ENCODE results near the gene CSTPP1. TPM values are rescaled to one million over a fixed set of nuclear protein-coding genes. Genes with fewer than 3 reads are reported as not detected.

The CSTPP1 gene
- total and polyA plus RNA-seq, 2 donors (not counting 1 experiment from before 2014, with no cell fraction given): 11.5 to 29.0 TPM

DNA sequence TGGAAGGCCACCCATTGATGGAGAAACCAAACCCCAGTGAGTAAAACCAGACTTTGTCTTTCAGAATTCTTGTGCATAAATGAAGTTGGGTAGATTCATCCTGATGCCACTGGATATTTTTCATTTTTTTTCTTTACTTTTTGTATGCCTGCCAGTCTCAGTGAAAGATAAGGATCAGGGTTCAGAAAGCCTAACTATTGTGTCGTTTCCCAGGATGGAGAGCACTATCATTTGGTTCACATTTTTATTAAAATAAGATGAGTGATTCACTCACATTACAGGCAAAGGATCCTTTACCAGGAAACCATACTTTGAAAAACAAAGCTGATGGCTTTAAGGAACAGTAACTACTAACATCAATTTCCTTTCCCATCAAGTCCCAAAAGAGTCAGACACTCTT, 188.1 kb downstream of the CSTPP1 start:
- WGBS (ENCODE audit: insufficient coverage): no CpG with 5 or more reads among the region's 1 CpG
- ChIA-PET CTCF (interaction anchor here (0.6 kb wide), 1 partner anchor 91 kb away, joined by 3 read pairs; no protein-coding TSS in a partner anchor), POLR2A (no interaction called here)

DNA sequence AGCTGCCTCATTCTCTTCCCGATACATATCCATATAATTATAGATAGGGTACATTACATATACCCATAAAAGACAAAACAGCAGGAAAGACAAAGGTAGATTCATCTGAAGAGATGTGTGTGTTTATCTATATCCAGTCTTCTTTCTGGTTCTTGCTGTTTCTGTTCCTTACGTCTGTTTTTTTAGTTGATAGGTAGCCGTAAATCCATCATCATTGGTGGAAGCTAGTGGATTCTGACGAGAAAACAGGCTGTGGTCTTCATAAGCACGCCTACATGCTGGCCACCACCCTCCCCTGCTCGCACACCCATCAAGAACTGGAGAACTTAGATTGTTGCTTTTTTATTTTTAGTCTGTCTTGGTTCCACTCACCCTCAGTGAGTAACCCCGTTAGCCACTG, 188.5 kb downstream of the CSTPP1 start:
- POLR2A ChIA-PET: no interaction called here
- CTCF ChIA-PET: interaction anchor here (0.6 kb wide), 1 partner anchor 91 kb away, joined by 3 read pairs; no protein-coding TSS in a partner anchor
- Mint-ChIP-seq H3K27me3 (no peaks in the 10 kb centered on the region), H3K4me3 (no peak overlapping the region), H3K4me1 (no peaks in the 10 kb centered on the region), H3K9me3 (ENCODE audit: insufficient read depth) (no peaks in the 10 kb centered on the region), H3K27ac (no peak overlapping the region)
- Histone ChIP-seq H3K4me1 (ENCODE audit: control insufficient read depth in 2 of 2, insufficient read depth in 2 of 2, low read length in 2 of 2) (no peaks in the 10 kb centered on the region), H3K9me3 (ENCODE audit: control extremely low read depth in 1 of 3, control insufficient read depth in 2 of 3, insufficient read depth in 1 of 3, low read length in 2 of 3) (no peaks in the 10 kb centered on the region), H3K4me2 (replicated peaks; ENCODE audit: low read depth, low read length, poor library complexity, severe bottlenecking) (no peak overlapping the region), H3K9ac (ENCODE audit: low read length) (no peak overlapping the region), H4K20me1 (ENCODE audit: control insufficient read depth, insufficient read depth, low read length, poor library complexity, severe bottlenecking) (no peaks in the 10 kb centered on the region), H3K36me3 (replicated peaks in 1 of 2; ENCODE audit: control extremely low read depth in 1 of 2, control insufficient read depth in 1 of 2, extremely low read depth in 1 of 2, insufficient read depth in 2 of 2, low read length in 1 of 2) (no peaks in the 10 kb centered on the region), H3K79me2 (ENCODE audit: control insufficient read depth, insufficient read depth, low read length) (no peaks in the 10 kb centered on the region), H3K4me3 (ENCODE audit: control extremely low read depth in 1 of 5, extremely low read depth in 1 of 5, insufficient read depth in 1 of 5, low read depth in 2 of 5, low read length in 4 of 5) (no peak overlapping the region), H2AFZ (ENCODE audit: insufficient read depth, low read depth, low read length, poor library complexity, severe bottlenecking) (no peak overlapping the region), H3K27ac (ENCODE audit: low read length in 2 of 2) (no peak overlapping the region), H3K27me3 (replicated peaks in 1 of 4; ENCODE audit: control extremely low read depth in 1 of 4, control insufficient read depth in 3 of 4, insufficient read depth in 4 of 4, low read length in 3 of 4) (no peaks in the 10 kb centered on the region)
- TF ChIP-seq, protein P1, sequence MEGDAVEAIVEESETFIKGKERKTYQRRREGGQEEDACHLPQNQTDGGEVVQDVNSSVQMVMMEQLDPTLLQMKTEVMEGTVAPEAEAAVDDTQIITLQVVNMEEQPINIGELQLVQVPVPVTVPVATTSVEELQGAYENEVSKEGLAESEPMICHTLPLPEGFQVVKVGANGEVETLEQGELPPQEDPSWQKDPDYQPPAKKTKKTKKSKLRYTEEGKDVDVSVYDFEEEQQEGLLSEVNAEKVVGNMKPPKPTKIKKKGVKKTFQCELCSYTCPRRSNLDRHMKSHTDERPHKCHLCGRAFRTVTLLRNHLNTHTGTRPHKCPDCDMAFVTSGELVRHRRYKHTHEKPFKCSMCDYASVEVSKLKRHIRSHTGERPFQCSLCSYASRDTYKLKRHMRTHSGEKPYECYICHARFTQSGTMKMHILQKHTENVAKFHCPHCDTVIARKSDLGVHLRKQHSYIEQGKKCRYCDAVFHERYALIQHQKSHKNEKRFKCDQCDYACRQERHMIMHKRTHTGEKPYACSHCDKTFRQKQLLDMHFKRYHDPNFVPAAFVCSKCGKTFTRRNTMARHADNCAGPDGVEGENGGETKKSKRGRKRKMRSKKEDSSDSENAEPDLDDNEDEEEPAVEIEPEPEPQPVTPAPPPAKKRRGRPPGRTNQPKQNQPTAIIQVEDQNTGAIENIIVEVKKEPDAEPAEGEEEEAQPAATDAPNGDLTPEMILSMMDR (IDR thresholded peaks at IDR 0.05): no peak
- TF ChIP-seq EZH2 (IDR thresholded peaks at IDR 0.05; ENCODE audit: borderline replicate concordance, insufficient read depth, low read depth, low read length, poor library complexity, severe bottlenecking): no peak
- intact Hi-C loops (cut with micrococcal nuclease): no loop called here
- ATAC-seq (ENCODE audit: low read depth) (no peak), DNase-seq (no peak)
- WGBS (ENCODE audit: insufficient coverage): no CpG with 5 or more reads among the region's 7 CpGs

More for the DNA sequence above, 188.1 kb downstream of the CSTPP1 start:
- no peak overlapping the region for H2AFZ ChIP-seq (ENCODE audit: insufficient read depth, low read depth, low read length, poor library complexity, severe bottlenecking)
- H3K27ac ChIP-seq (ENCODE audit: low read length in 2 of 2): no peak overlapping the region
- H3K4me2 ChIP-seq (replicated peaks; ENCODE audit: low read depth, low read length, poor library complexity, severe bottlenecking): no peak overlapping the region
- Mint-ChIP-seq H3K27me3 (no peaks in the 10 kb centered on the region), H3K9me3 (ENCODE audit: insufficient read depth) (no peaks in the 10 kb centered on the region), H3K4me1 (no peaks in the 10 kb centered on the region), H3K27ac (no peak overlapping the region), H3K4me3 (no peak overlapping the region)
- no peaks in the 10 kb centered on the region for H4K20me1 ChIP-seq (ENCODE audit: control insufficient read depth, insufficient read depth, low read length, poor library complexity, severe bottlenecking)
- no peak overlapping the region for H3K9ac ChIP-seq (ENCODE audit: low read length)
- H3K36me3 ChIP-seq (replicated peaks in 1 of 2; ENCODE audit: control extremely low read depth in 1 of 2, control insufficient read depth in 1 of 2, extremely low read depth in 1 of 2, insufficient read depth in 2 of 2, low read length in 1 of 2): no peaks in the 10 kb centered on the region
- no peaks in the 10 kb centered on the region for H3K4me1 ChIP-seq (ENCODE audit: control insufficient read depth in 2 of 2, insufficient read depth in 2 of 2, low read length in 2 of 2)
- intact Hi-C loops (cut with micrococcal nuclease): no loop called here
- no peaks in the 10 kb centered on the region for H3K27me3 ChIP-seq (replicated peaks in 1 of 4; ENCODE audit: control extremely low read depth in 1 of 4, control insufficient read depth in 3 of 4, insufficient read depth in 4 of 4, low read length in 3 of 4)
- no peak overlapping the region for H3K4me3 ChIP-seq (ENCODE audit: control extremely low read depth in 1 of 5, extremely low read depth in 1 of 5, insufficient read depth in 1 of 5, low read depth in 2 of 5, low read length in 4 of 5)
- ATAC-seq (ENCODE audit: low read depth) (no peak), DNase-seq (no peak)
- H3K9me3 ChIP-seq (ENCODE audit: control extremely low read depth in 1 of 3, control insufficient read depth in 2 of 3, insufficient read depth in 1 of 3, low read length in 2 of 3): no peaks in the 10 kb centered on the region
- no peaks in the 10 kb centered on the region for H3K79me2 ChIP-seq (ENCODE audit: control insufficient read depth, insufficient read depth, low read length)
- TF ChIP-seq, protein P1 (IDR thresholded peaks at IDR 0.05): no peak
- TF ChIP-seq EZH2 (IDR thresholded peaks at IDR 0.05; ENCODE audit: borderline replicate concordance, insufficient read depth, low read depth, low read length, poor library complexity, severe bottlenecking): no peak
